ENCODE results near the gene FAM120B.
A peak's percentile ranks its signal among the peaks of the same experiment; 100 is the strongest.

The FAM120B gene

DNA sequence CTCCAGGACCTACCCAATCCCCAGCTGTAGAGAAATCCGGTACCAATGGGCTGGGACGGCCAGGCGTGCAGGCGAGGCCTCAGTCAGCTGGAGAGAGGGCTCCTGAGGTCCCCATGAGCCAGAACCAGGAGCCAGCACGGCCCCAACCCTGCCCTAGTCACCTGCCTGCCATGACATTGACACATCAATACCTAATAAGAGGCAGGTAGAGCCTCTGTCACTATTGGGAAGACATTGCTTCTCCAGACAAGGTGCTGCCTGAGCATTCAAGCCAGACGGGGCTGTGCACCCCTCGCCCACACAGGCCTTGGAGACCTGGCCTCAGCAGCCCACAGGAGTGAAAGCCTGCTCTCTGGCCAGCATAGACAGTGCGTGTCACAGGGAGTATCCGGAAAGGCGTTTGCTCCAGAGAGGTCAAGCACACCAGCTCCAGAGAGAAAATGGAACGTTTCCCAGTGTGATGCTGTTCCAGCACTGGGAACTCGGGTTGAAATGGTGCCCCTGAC lies 19.1 kb upstream of the FAM120B start:
- no peak for DNase-seq

DNA sequence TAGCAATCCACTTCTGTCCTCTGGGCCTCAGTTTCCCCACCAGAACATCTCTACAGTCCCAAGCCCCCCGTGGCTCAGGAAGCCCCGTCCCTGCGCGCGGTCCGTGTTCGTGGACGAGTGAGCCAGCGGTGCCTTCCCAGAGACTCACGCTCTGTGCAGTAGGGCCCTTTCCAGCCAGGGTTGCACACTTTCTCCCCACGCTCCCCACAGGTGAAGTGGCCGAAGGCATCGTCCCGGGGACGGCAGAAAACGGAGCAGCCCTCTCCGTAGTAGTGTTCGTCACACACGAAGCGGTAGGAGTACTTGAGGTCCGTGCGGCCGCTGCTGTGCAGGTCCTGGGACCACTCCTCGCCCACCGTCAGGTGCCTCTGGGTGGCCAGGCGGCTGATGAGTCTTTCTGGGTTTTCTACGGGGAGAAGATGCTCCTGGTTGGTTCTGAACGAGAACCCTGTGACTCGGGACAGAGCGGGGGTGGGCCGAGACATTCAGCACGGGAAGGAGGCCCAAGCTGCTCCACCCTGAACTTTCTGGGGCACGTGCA lies 18.4 kb upstream of the FAM120B start:
- DNase-seq = no peak

DNA sequence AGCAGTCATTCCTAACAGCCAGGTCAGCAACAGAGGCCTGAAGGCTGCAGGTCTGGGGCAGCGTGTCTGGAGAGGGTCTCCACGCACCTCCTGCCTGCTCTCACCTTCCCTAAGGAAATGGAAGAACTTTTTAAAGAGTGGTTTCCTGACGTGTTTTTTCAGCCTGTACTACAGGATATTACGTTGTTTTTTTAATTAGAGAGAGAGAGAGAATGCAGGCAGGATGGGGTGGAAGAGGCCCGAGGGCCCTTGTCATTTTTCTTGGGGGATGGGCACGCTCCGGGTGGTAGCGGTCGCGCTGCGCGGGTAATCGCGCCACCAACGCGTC lies 17.7 kb upstream of the FAM120B start:
- no peak for DNase-seq

DNA sequence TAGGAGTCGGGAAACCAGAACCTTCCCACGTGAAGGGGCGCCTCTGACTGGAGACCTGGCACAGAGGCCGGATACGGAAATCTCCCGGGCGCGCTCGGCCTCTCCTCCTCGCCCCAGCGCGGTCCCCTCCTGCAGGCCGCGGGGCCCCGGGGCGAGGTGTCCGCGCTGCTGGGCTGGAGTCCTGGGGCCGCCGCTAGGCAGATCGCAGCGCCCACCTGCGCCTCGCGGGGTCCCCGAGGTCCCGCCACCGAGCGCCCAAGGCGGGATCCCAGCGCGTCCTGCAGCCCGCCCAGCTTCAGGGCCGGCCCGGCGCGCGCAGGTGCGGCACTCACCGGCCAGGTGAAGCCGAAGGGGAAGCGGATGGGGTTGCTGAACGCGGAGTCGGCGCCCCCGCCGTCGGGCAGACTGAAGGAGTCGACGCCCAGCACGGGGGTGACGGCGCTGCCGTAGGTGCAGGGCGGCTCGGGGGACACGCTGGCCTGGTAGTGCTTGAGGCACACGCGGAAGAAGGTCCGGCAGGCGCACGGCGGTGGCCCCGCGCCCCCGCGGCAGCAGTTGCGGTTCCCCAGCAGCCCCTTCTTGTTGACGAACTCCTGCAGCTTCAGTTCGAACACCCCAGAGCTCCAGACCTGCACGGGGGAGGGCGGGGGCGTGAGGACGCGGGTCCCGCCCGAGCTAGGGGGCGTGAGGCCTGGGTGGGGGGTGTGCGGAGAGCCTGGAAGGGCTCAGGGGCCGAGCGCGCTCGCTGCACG lies 17.2 kb upstream of the FAM120B start:
- DNase-seq = no peak

DNA sequence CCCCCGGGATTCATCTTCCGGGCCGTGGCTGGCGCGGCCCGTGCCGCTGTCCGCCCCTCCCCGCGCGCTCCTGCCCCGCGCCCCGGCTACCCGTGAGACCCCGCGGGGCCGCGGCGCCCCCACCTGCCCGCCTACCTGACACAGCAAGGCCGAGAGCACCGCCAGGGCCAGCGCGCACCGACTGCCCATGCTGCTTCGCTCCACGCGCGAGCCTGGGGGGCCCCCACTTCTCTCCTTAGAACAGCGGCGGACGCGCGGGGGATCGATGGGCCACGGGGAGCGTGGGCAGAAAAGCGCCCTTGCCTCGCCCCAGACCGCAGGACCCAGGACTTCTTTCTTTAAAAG lies 16.6 kb upstream of the FAM120B start:
- no peak for DNase-seq

DNA sequence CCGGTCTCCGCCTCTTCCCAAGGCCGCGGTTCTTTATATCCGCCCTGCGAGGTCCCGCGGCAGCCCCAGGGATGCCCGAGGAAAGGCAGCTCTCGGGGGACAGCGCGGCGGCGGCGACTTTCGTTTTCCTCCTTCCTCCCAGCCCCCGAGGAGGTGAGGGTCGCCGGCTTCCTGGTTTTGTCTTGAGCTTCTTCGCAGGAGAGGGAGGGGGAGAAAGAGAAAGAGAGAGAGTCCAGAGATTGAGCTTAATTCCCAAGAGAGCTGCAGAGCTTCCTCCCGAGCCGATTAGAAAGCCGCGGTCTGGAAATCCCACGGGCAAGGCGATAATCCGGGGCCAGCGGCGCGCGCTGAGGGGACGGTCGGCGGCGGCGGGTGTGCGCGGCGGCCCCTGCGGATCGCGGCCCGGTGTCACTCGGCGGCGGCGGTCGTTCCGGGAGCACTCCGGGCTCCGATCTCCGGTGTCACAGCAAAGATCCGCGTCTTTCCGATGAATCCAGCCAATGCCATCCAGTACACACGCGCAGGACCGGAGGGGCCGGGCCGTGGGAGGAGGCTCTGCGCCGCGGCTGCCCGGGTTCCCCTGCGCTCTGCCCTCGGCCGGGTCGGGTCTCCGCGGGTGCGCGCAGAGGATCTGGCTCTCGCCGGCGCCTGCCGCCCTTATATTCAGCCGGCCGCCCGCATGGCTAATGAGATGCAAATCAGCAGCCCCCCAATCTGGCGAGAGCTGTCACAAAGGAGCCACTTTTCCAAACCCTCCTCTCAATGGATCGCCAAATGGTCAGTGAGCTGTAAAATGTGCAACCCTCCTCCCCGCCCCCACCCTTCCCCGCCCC lies 16.0 kb upstream of the FAM120B start, which contains the start of gene DLL1:
Gene DLL1, minus strand, starts transcription at position 783 of the 833 bp plus-strand sequence. CDS start 939 bp downstream, outside the sequence.
- peak; percentile 34 to 48 for DNase-seq

DNA sequence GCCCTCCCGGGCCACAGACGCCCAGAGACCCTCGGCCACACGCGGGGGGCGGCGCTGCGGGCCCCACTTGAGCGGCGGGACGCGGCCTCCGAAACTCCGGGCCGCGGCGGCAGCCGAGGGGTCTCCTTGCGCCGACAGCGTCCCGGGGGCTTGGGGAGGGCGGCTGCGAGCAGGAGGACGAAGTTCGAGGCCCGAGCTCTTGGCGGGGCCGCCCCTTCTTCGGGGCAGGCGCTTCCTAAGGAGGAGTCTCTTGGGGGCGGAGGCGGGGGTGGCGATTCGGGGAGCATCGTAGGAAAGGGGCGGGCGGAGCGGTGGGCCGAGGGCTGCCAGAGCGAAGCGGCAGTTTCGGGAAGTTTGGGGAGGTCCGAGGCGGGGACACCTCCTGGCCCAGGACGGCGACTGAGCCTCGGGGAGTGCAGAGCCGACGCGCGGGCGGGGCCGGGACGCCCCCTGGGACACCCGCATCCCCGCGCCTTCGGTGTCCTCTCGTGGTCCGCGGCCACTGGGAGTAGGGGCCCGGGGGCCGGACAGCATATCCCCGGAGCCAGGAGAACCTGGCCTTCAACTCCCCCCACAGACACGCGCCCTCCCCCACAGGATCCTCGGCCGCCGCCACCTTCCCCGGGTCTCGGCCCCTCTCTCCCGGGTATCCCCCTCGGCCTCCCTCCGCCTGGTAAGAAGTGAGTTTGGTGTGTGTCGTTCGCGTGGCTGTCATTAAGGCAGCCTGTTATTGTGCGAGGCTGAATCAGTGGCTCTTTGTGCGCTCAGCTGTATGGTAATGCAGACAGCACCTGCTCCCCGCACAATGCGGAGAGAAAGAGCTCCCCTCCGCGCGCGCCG lies 15.1 kb upstream of the FAM120B start:
- peak in 1 of 2 donors; percentile 50 for DNase-seq

DNA sequence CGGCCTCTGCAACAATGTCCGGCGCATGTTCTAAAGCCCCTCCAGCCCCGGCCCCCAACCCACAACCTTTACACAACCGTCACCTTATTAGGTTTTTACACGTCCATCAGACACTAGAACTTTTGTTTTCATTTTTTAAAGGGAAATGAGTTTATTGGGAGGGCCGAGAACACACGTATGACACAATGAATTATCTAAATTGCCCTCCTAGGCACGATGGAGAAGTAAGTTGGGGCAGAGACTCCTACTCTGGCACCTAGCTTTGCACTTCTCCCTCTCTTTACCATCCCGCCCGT lies 14.5 kb upstream of the FAM120B start:
- no peak for DNase-seq

DNA sequence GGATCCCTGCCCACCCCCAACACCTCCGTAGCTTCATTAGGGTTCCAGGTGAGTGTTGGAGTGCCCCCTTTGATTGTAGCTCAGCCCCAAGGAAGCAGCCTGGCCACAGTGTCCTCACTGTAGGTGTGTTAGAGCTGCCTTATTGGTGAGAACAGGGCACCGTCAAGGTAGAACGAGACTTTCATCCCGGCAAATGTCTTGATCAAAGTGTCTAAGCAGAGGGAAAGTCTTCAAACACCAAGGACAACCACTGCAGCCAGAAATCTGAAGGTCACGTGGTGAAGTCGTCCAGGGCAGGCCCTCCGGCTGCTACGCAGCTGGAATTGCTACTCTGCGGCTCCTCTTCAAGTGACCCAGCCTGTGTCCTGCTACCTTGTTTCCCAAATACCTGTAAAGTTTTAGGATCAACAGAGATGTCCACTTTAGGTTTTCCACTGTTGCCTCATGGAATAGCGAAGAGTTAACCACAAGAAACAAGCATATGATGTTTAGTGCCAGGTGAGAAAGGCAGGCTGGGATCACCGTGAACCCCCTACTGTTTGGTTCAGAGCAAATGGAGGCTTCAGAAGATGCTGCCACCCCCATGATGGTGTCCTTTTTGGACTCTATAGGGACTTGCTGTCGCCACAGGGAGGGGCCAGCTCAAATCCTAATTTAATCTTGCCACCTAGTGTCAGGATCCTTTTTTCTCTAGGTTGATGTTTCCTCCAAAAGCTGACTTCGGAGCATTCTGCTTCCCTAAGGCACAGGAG lies 14.0 kb upstream of the FAM120B start:
- DNase-seq = no peak

DNA sequence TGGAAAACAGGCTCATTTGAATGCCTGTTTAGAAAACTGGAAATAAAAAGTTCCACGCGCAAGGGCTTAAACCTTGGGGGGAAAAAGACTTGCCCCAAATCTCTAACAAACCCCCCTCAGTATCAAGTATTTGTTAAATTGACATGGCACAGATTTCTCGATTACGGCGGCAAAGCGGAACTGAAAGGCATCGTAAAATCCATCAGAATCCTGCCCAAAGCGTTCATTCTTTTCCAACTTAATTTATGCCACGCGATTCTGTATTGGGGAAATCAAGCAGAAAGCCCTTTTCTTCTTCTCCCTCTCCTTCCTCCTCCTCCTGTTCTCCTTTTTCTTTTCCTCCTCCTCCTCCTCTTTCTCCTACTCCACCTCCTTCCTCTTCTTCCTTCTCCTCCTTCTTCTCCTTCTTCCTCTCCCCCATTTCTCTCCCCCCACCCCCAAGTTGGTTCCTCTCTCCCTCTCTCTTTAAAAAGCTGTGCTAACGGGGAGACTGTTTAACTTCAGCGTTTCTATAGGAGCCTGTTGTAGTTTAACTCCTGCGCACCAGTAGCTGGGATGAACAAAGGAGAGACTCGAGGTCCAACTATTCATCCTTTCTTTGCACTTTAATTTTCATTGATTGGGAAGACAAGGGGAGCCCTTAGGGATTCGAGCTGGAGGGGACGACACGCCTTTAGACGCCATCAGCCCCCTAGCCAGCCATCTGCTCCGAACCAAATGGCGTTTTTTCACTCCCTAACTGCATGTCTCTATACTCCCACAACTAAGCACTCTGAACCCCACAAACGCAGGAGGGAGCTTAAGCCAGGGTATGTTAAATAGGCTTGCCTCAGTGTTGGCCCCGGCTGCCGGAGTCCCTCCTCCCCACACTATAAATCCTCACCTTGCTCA lies 13.0 kb upstream of the FAM120B start:
- DNase-seq = no peak

DNA sequence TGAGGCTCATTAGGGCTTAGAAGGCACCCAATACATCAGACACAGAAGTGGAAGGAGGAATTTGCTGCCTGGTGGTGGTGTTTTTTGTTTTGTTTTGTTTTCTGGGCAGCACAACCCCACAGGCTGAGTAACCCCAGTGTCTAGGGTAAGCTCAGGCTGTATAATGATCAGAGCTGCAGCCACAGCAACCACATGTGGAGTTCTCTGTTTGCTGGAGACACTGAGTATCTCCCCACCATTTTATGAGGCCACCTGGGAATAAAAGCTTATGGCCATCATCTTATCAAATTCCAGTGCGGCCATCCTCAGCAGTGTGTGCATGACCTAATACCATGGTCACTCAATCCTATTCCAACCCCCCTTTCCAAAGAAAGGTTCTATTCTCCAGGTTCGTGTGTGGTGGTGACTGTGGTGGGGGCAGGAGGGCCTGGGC lies 12.2 kb upstream of the FAM120B start:
- no peak for DNase-seq

DNA sequence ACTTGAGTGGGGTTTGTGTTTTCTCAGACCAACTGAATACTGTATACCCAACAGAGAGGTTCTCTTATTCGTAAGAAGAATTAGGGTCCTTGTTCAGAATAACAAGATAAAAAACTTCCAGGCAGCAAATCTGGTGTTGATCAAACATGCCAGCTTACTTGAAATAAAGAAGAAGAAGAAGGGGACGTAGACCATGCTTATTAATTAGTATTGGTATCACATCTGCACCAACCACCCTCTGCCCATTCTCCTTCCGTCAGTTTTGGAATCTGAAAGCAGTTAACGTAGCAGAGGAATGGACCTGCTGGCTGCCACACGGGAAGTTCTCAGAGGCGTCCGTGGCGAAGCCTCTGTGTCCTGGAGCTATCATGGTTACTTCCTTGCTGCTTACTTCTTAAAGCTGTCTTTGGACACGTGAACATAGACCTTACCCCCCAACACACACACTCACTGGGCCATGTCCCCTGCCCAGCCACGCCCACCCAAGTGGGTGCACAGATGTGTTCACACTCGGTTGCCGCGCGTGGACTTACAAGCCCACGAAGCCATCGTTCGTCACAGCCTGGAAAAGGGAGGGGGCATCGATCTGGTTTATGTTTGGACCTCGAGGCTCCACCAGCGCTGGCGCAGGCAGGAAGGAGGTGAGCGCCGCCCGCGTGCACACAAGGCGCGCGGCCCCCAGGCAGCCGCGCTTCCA lies 11.6 kb upstream of the FAM120B start:
- DNase-seq = no peak

DNA sequence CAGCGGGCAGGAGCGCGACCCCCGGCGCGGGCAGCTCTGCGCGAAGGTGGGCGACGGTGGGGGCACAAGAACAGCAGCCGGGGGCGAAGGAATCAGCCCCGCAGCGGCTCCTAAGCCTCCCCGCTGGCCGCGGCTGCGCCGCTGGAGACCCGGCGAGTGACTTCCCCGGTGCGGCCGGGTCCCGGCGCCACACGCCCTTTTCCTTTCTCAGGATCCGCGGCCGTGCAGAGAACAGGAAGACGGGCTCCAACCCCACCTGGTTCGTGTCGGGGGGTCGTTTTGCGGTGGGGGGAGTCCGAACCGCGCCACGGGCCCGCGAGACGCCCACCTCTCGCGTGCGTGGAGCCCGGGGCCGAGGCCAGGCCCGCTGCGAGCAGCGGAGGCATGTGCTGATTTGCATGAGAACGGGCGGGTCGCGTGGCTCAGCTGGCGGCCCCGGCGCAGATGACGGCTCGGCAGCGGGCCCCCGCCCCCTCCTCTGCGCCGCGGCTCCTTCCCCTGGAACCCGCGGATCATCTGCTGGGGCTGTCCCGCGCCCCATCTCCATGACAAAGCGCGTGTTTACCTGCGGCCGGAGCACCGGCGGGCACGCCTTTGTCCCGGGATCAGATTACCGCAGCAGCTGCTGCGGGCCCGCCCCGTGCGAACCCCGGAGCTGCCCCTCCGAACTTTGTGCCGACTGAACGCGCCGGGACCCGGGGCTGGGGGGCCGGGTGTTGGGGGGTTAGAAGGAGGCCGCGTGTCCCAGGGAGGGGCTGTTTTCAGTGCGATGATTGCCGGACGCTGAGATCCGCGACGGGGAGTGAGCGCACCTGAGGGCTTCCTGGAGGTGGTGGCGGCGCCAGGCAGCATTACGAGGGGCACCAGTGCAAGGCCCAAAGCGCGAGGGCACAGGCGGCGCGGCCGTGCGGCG lies 10.8 kb upstream of the FAM120B start:
- peak; percentile 55 to 66 for DNase-seq

DNA sequence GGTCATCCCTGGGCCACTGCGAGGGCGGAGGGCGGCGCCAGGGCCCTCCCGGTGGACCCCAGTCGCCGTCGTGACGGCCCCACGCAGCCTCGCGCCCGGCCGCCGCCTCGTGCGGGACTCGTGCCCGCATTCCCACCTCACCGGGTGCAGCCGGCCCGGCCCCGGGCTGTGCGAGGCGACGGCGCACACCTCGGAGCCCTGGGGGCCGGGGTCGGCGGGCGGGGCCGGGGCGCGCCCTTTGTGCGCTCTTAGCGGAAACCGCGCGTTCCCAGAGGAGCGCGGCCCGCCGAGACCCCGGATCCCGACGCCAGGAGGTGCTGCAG lies 10.2 kb upstream of the FAM120B start:
- DNase-seq = no peak

DNA sequence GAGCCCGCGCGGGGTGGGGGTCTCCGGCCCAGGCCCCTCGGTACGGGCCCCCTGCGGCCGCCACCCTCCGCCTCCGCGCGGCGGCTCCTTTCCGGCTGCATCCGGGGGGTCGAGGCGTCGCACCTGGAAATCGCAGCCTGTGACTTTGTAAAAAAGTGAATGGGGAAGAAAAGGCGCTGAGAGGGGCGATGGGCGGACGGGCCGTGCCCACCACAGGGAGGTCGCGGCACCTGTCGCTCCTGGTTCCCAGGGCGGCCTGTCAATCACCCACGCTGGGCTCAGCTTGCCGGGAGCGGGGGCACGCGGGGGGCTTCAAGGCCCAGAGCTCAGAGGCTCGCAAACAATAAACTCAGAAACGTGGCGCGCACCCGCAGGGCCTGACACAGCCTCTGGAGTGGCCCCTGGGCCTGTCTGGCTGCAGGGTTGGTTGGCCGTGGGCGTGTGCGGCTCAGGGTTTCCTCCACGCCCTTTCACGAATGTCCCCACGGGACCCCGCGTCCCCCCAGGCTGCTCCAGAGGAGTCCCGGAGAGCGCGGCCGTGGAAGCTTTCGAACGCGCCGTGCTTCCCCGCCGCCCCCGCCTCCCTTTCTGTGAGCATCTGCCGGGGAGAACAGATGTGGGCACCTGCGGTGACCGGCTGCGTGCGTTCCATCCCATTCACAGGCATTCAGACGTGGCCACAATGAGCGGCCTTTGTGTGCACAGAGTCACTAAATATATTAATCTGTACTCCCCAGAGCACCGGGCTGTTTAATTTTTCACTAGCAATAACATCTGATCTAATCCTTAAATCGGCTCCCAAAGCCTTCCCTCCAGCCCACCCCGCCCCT lies 9.6 kb upstream of the FAM120B start:
- DNase-seq = no peak

DNA sequence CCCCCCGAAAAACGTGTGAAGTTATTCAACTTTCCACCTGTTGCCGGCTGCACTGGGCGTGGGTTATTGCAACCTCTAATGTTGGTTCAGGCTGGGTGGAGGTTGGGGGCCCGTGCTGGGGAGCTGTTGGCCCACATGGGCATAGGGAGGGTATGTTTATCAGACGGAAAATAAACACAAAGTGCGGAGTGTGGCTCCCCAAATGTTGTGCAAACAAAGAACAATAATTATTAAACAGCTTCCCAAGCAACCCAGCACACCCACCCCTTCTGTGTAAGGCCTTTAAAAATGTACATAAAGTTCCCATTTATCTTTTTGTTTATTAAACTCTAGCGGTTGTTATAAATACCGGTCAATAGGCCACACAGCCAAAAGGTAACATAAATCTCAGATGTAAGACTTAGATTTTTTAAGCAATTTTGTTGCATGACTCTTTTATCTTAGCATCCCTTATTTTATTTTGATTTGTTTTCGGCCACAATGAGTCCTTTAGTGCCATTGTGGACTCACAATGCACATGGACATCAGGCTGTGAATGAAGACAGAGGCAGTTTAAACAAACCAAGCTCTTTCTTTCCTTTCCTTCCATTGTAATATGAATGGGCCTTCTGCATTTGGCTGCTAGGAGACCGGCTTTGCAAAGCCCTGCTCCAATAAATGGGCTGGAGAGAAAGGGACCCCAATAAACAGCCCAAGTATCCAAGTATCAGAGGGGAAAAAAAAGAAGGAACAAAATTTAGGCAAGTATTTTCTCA lies 8.8 kb upstream of the FAM120B start:
- peak in 1 of 2 donors; percentile 17 for DNase-seq

DNA sequence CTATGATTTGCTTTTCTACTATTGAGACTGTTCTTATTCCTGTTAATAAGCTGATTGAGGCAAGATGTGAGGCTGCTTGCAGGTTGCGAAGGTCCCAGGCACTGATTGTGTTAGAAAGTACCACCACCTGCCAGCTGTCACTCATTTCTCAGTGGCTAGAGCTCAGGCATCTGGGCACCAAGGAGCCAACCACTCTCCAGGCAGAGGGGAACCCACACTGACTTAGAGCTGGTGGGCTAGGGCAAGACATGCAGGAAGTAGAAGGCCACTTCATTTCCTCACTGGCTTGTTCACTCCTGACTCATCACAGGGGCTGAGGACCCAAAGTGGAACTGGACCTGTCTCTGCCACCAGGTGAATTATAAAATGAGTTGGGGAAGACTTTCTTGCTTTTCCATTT lies 7.9 kb upstream of the FAM120B start:
- peak in 1 of 2 donors; percentile 16 for DNase-seq

DNA sequence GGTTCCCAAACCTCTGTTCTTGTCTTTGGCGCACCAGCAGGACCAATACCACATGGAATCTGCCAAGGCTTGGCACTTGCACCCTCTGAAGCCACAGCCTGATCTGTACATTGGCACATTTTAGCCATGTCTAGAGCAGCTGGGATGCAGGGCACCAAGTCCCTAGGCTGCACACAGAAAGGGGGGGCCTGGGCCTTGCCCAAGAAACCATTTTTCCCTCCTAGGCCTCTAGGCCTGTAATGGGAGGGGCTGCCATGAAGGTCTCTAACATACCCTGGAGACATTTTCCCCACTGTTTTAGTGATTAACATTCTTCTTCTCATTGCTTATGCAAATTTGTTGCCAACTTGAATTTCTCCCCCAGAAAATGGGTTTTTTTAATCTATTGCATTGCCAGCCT lies 5.4 kb upstream of the FAM120B start:
- no peak for DNase-seq
